ENCODE measurements around the gene TMEM37. TPM values are rescaled to one million over a fixed set of nuclear protein-coding genes. Genes with fewer than 3 reads are reported as not detected.

Gene TMEM37
- polyA plus RNA-seq, 10 donors: 4.7 to 11.7 (median 7.8) TPM

- no peak for DNase-seq
These were observed 15.2 kb upstream of the TMEM37 start for GRCh38 chr2:119416299-119416923.

- no peak for DNase-seq
These were observed 13.7 kb upstream of the TMEM37 start for GRCh38 chr2:119417908-119418307.

- DNase-seq: no peak
These were observed 12.6 kb upstream of the TMEM37 start for GRCh38 chr2:119419065-119419464.

- DNase-seq: no peak
These were observed 11.7 kb upstream of the TMEM37 start for GRCh38 chr2:119419803-119420508.

- DNase-seq: no peak
These were observed 10.3 kb upstream of the TMEM37 start for GRCh38 chr2:119421304-119421703.

GRCh38 chr2:119421741-119422140 lies 9.9 kb upstream of the TMEM37 start:
- no peak for DNase-seq

GRCh38 chr2:119422360-119423107 lies 9.1 kb upstream of the TMEM37 start:
- DNase-seq: no peak

- DNase-seq: no peak
These were observed 8.6 kb upstream of the TMEM37 start for GRCh38 chr2:119423108-119423444.

GRCh38 chr2:119423811-119424210 lies 7.8 kb upstream of the TMEM37 start:
- no peak for DNase-seq

- no peak for DNase-seq
These were observed 7.2 kb upstream of the TMEM37 start for GRCh38 chr2:119424284-119425118.

- no peak for DNase-seq
These were observed 6.6 kb upstream of the TMEM37 start for GRCh38 chr2:119425119-119425405.

- no peak for DNase-seq
These were observed 5.8 kb upstream of the TMEM37 start for GRCh38 chr2:119425620-119426395.

- DNase-seq: no peak
These were observed 5.3 kb upstream of the TMEM37 start for GRCh38 chr2:119426396-119426675.

GRCh38 chr2:119426801-119427395 lies 4.8 kb upstream of the TMEM37 start:
- peak in 1 of 3 donors; percentile 29 for DNase-seq

- DNase-seq: no peak
These were observed 3.9 kb upstream of the TMEM37 start for GRCh38 chr2:119427756-119428155.

- DNase-seq: no peak
These were observed 3.0 kb upstream of the TMEM37 start for GRCh38 chr2:119428488-119429224.

- peak in 1 of 3 donors; percentile 41 for DNase-seq
These were observed 2.3 kb upstream of the TMEM37 start for GRCh38 chr2:119429225-119429981.

- DNase-seq: no peak
These were observed 1.6 kb upstream of the TMEM37 start for GRCh38 chr2:119430023-119430498.

GRCh38 chr2:119431976-119432850 lies 559 bp downstream of the TMEM37 start:
- DNase-seq: peak in 1 of 3 donors; percentile 51
